Measurements from ENCODE around the gene GTPBP4.

- TF ChIP-seq CTCF (IDR thresholded peaks at IDR 0.05; ENCODE audit: low read depth, low read length, missing input control) (no peak), MAX (IDR thresholded peaks at IDR 0.05) (no peak), SP1 (IDR thresholded peaks at IDR 0.05) (no peak), GABPA (IDR thresholded peaks at IDR 0.05 in 1 of 2, conservative IDR thresholded peaks at IDR 0.05 in 1 of 2) (no peak), RXRA (IDR thresholded peaks at IDR 0.05) (no peak), REST (IDR thresholded peaks at IDR 0.05) (no peak)
Measured at GRCh38 chr10:1061930-1062774, 73.9 kb downstream of the GTPBP4 start.
